Head of caudate nucleus (tissue), 42 donors: ENCODE results near the gene MYBPH.

ENCODE experiments used
- DNase-seq, 42 donors: peaks; one replicate each; pipeline versions ENCODE4 v3.0.0 to v3.0.0-alpha.2; 2020 to 2021; ENCODE audit warnings: mixed read lengths in 7 of 42
- intact Hi-C: fragments of 100-400 bp; cut with DNase I; formaldehyde crosslinking; loops from one replicate; pipeline ENCODE4 v1.15.0; 2022

Gene MYBPH

GRCh38 chr1:203142684-203143408, 32.8 kb downstream of the MYBPH start:
- intact Hi-C loops: no loop called here
- DNase-seq: no peak

GRCh38 chr1:203142124-203142523, 33.5 kb downstream of the MYBPH start:
- intact Hi-C loops: no loop called here
- no peak for DNase-seq

GRCh38 chr1:203140743-203141520, 34.7 kb downstream of the MYBPH start:
- intact Hi-C loops: no loop called here
- DNase-seq: peak in 11 of 42 donors; percentile 27 to 77 (median 45)

- no peak for DNase-seq
- intact Hi-C loops: no loop called here
Measured at GRCh38 chr1:203139976-203140475, 35.6 kb downstream of the MYBPH start.

- intact Hi-C loops: no loop called here
- DNase-seq: peak in 5 of 42 donors; percentile 1 to 33 (median 20)
Measured at GRCh38 chr1:203138066-203138465, 37.6 kb downstream of the MYBPH start.

- intact Hi-C loops: no loop called here
- DNase-seq: peak in 8 of 42 donors; percentile 9 to 76 (median 54)
Measured at GRCh38 chr1:203137324-203137723, 38.3 kb downstream of the MYBPH start.

GRCh38 chr1:203136409-203137042, 39.1 kb downstream of the MYBPH start:
- DNase-seq: peak in 4 of 42 donors; percentile 14 to 28 (median 24)
- intact Hi-C loops: no loop called here

- intact Hi-C loops: no loop called here
- peak in 6 of 42 donors; percentile 5 to 40 (median 30) for DNase-seq
Measured at GRCh38 chr1:203135636-203136305, 39.9 kb downstream of the MYBPH start.

- peak in 32 of 42 donors; percentile 51 to 94 (median 72) for DNase-seq
- intact Hi-C loops: no loop called here
Measured at GRCh38 chr1:203133970-203134725, 41.5 kb downstream of the MYBPH start.

- intact Hi-C loops: no loop called here
- DNase-seq: peak in 6 of 42 donors; percentile 13 to 46 (median 30)
Measured at GRCh38 chr1:203131548-203132200, 44.0 kb downstream of the MYBPH start.

GRCh38 chr1:203130358-203130985, 45.2 kb downstream of the MYBPH start:
- peak in 9 of 42 donors; percentile 16 to 67 (median 40) for DNase-seq
- intact Hi-C loops: no loop called here

GRCh38 chr1:203129501-203130231, 46.0 kb downstream of the MYBPH start:
- intact Hi-C loops: loop anchor here (5.0 kb wide), 1 partner anchor 92 kb away; no protein-coding TSS in a partner anchor
- DNase-seq: peak; percentile 81 to 97 (median 92)

- intact Hi-C loops: loop anchor here (5.0 kb wide), 1 partner anchor 92 kb away; no protein-coding TSS in a partner anchor
Measured at GRCh38 chr1:203128716-203129500, 46.7 kb downstream of the MYBPH start.

GRCh38 chr1:203128431-203128715, 47.3 kb downstream of the MYBPH start:
- intact Hi-C loops: loop anchor here (5.0 kb wide), 1 partner anchor 91 kb away; no protein-coding TSS in a partner anchor
- DNase-seq: no peak

More at GRCh38 chr1:203128716-203129500, 46.7 kb downstream of the MYBPH start:
- peak in 23 of 42 donors; percentile 25 to 84 (median 65) for DNase-seq

- intact Hi-C loops: loop anchor here (5.0 kb wide), 1 partner anchor 91 kb away; no protein-coding TSS in a partner anchor
- DNase-seq: peak; percentile 78 to 95 (median 88)
Measured at GRCh38 chr1:203127666-203128430, 47.8 kb downstream of the MYBPH start, which contains the start of gene ADORA1. Gene ADORA1 (plus strand): TSS chr1:203127726. CDS start chr1:203128842, 1,116 bp downstream.
